NCI-H2227 treated with DMSO at 0.1 percent for 48 hours (cell line): Measurements from ENCODE around the gene PLD1.
"Not testable (repeated sequence)": the region's sequence is repeated elsewhere in the genome, so short reads cannot be mapped to it uniquely, and the experiment has no call there.

Experiments used
- DNase-seq: peaks from one replicate; lab custom pipeline; 2025; lab: John Stamatoyannopoulos, UW

The PLD1 gene

GRCh38 chr3:171615281-171615680 lies 195.0 kb downstream of the PLD1 start:
- DNase-seq: no peak

GRCh38 chr3:171614318-171614921 lies 195.9 kb downstream of the PLD1 start:
- DNase-seq: no peak

GRCh38 chr3:171607452-171607851 lies 202.8 kb downstream of the PLD1 start:
- DNase-seq: no peak

- no peak for DNase-seq
Observed at GRCh38 chr3:171606151-171606751, 204.0 kb downstream of the PLD1 start.

GRCh38 chr3:171604370-171604769 lies 205.9 kb downstream of the PLD1 start:
- no peak for DNase-seq

GRCh38 chr3:171602072-171602471 lies 208.2 kb downstream of the PLD1 start:
- DNase-seq: no peak

GRCh38 chr3:171600030-171600429 lies 210.3 kb downstream of the PLD1 start:
- DNase-seq: no peak

GRCh38 chr3:171598990-171599389 lies 211.3 kb downstream of the PLD1 start:
- no peak for DNase-seq

- DNase-seq: no peak
Observed at GRCh38 chr3:171592786-171593185, 217.5 kb downstream of the PLD1 start.

GRCh38 chr3:171591070-171591469 lies 219.2 kb downstream of the PLD1 start:
- DNase-seq: no peak

GRCh38 chr3:171586274-171586673 lies 224.0 kb downstream of the PLD1 start:
- no peak for DNase-seq

GRCh38 chr3:171585039-171585438 lies 225.2 kb downstream of the PLD1 start:
- no peak for DNase-seq

GRCh38 chr3:171584100-171584499 lies 226.2 kb downstream of the PLD1 start:
- DNase-seq: no peak

- DNase-seq: no peak
Observed at GRCh38 chr3:171574556-171575240, 235.6 kb downstream of the PLD1 start.

GRCh38 chr3:171569571-171570132 lies 240.6 kb downstream of the PLD1 start:
- DNase-seq: no peak

GRCh38 chr3:171568766-171569165 lies 241.5 kb downstream of the PLD1 start:
- DNase-seq: no peak

GRCh38 chr3:171566803-171567422 lies 243.4 kb downstream of the PLD1 start:
- peak; percentile 42 for DNase-seq

- no peak for DNase-seq
Observed at GRCh38 chr3:171565481-171566058, 244.7 kb downstream of the PLD1 start.

- no peak for DNase-seq
Observed at GRCh38 chr3:171564748-171565480, 245.4 kb downstream of the PLD1 start.

- DNase-seq: no peak
Observed at GRCh38 chr3:171563298-171563697, 247.0 kb downstream of the PLD1 start.

- not testable (repeated sequence) for DNase-seq
Observed at GRCh38 chr3:171562459-171562858, 247.8 kb downstream of the PLD1 start.
